H1 (cell line): Measurements from ENCODE around the gene NFKBIE. TPM values are rescaled to one million over a fixed set of nuclear protein-coding genes. Genes with fewer than 3 reads are reported as not detected.

ENCODE experiments used
- BCL11A ChIP-seq, 2 experiments: IDR thresholded peaks; one replicate each; pipeline ENCODE4 v1.6.1; 2011; ENCODE audit warnings: low read depth in 2 of 2, low read length in 2 of 2, mild to moderate bottlenecking in 2 of 2
- CEBPB ChIP-seq: IDR thresholded peaks from 2 replicates; pipeline ENCODE4 v1.6.1; 2012; ENCODE audit warnings: low read depth, low read length
- CTBP2 ChIP-seq: IDR thresholded peaks from 2 replicates; pipeline ENCODE4 v1.7.0; 2011; ENCODE audit warnings: borderline replicate concordance, mild to moderate bottlenecking, moderate library complexity, mixed read lengths, low read length; ENCODE audit not compliant: insufficient read depth, insufficient read length
- CTCF ChIP-seq, 3 experiments: IDR thresholded peaks; 1 replicate in 2 of 3; 2 replicates in 1 of 3; pipeline versions ENCODE4 v1.5.1 to v1.6.1; 2011; ENCODE audit warnings: low read length in 3 of 3, mild to moderate bottlenecking in 3 of 3, inconsistent platforms in 2 of 3, low read depth in 1 of 3, moderate library complexity in 1 of 3; ENCODE audit not compliant: insufficient read depth in 1 of 3; ENCODE audit errors: control extremely low read depth in 1 of 3
- PHF8 ChIP-seq: fragments of 200-600 bp; sonication (generic); conservative IDR thresholded peaks from 2 replicates; pipeline ENCODE4 v1.7.1; 2012; ENCODE audit warnings: low read depth, mild to moderate bottlenecking, inconsistent platforms, low read length, moderate library complexity
- SAP30 ChIP-seq: fragments of 300-600 bp; sonication (generic); IDR thresholded peaks from 2 replicates; pipeline ENCODE4 v1.7.1; 2012; ENCODE audit warnings: low read length, moderate library complexity, mild to moderate bottlenecking, inconsistent platforms; ENCODE audit not compliant: insufficient read depth, insufficient replicate concordance
- SP1 ChIP-seq: IDR thresholded peaks from 2 replicates; pipeline ENCODE4 v1.6.1; 2011; ENCODE audit warnings: low read depth, low read length
- SP2 ChIP-seq: IDR thresholded peaks from 2 replicates; pipeline ENCODE4 v1.6.1; 2012; ENCODE audit warnings: mild to moderate bottlenecking, low read length, inconsistent platforms
- SRF ChIP-seq: IDR thresholded peaks from 2 replicates; pipeline ENCODE4 v1.6.1; 2011; ENCODE audit warnings: mild to moderate bottlenecking, low read depth, low read length, moderate library complexity
- SUZ12 ChIP-seq: fragments of 200-600 bp; sonication (generic); IDR thresholded peaks from 2 replicates; pipeline ENCODE4 v1.6.1; 2012; ENCODE audit warnings: mild to moderate bottlenecking, inconsistent platforms, low read length, moderate library complexity, mixed read lengths
- TCF12 ChIP-seq: IDR thresholded peaks from 2 replicates; pipeline ENCODE4 v1.6.1; 2011; ENCODE audit warnings: low read depth, mild to moderate bottlenecking, low read length
- polyA plus RNA-seq, 7 experiments: library from polyadenylated mRNA; depleted of rRNA in 3 of 7; stranded (reverse) in 5 of 7; unstranded in 2 of 7; fragments of >200 nt in 5 of 7; fragments of 200-250 nt in 2 of 7; gene quantifications; 1 replicate in 5 of 7; 2 replicates in 1 of 7; 4 replicates in 1 of 7; pipeline versions ENCODE4 v1.2.1 to v1.2.3, GENCODE V29; 2011 to 2013; ENCODE audit warnings: missing spikeins in 2 of 7, mixed read lengths in 2 of 7
- total RNA-seq: library from RNA; stranded (reverse); fragmentation: NEBNext Ultra II Directional; extraction: Animal tissue kit (Norgen Biotek cat#: 25700); gene quantifications from 2 replicates; pipeline ENCODE4 v1.2.1, GENCODE V29; 2021
- TF ChIP-seq, protein P1 (sequence below): IDR thresholded peaks from 2 replicates; pipeline ENCODE4 v1.6.1; 2012; ENCODE audit warnings: inconsistent platforms

The NFKBIE gene
- total and polyA plus RNA-seq, 2 of the 8 experiments (the other 6 are each of a cell fraction or from before 2014, with no cell fraction given), result 13.5 to 19.2 TPM

GRCh38 chr6:44261581-44261980, 3.8 kb downstream of the NFKBIE start (continued):
- TF ChIP-seq CTCF (IDR thresholded peaks at IDR 0.05; ENCODE audit: control extremely low read depth in 1 of 3, insufficient read depth in 1 of 3, low read depth in 1 of 3, low read length in 3 of 3) (no peak), SAP30 (no peak), SRF (no peak), PHF8 (no peak), SP2 (no peak), CTBP2 (no peak), SUZ12 (no peak), BCL11A (IDR thresholded peaks at IDR 0.05; ENCODE audit: low read depth in 2 of 2, low read length in 2 of 2) (no peak), SP1 (no peak), CEBPB (no peak), TCF12 (no peak)
- TF ChIP-seq, protein P1, sequence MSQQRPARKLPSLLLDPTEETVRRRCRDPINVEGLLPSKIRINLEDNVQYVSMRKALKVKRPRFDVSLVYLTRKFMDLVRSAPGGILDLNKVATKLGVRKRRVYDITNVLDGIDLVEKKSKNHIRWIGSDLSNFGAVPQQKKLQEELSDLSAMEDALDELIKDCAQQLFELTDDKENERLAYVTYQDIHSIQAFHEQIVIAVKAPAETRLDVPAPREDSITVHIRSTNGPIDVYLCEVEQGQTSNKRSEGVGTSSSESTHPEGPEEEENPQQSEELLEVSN, result no peak
